Measurements from ENCODE around the gene ZBED6. TPM values are rescaled to one million over a fixed set of nuclear protein-coding genes. Genes with fewer than 3 reads are reported as not detected.
"Not testable (repeated sequence)": the region's sequence is repeated elsewhere in the genome, so short reads cannot be mapped to it uniquely, and the experiment has no call there.

ZBED6 gene
- total RNA-seq, 2 donors from 2014 or later = 19.1 to 31.2 TPM

GRCh38 chr1:203828002-203828401, 32.6 kb downstream of the ZBED6 start:
- ATAC-seq (ENCODE audit: insufficient number of reproducible peaks, low FRiP score, low read depth) (no peak), DNase-seq (ENCODE audit: low spot score) (no peak)
- peaks cover 14 to 20% of the 10 kb centered on the region in 2 donors for H3K4me1 ChIP-seq (ENCODE audit: control insufficient read depth in 1 of 2, low read depth in 2 of 2)
- H3K27ac ChIP-seq = peak overlapping the region in 1 of 2 donors; percentile 53
- H3K36me3 ChIP-seq = peaks cover 28% of the 10 kb centered on the region
- H3K27me3 ChIP-seq (replicated peaks; ENCODE audit: insufficient read depth) = no peaks in the 10 kb centered on the region
- no peaks in the 10 kb centered on the region for H3K9me3 ChIP-seq
- H3K4me3 ChIP-seq = no peak overlapping the region
- TF ChIP-seq CTCF (IDR thresholded peaks at IDR 0.05) = no peak

DNA sequence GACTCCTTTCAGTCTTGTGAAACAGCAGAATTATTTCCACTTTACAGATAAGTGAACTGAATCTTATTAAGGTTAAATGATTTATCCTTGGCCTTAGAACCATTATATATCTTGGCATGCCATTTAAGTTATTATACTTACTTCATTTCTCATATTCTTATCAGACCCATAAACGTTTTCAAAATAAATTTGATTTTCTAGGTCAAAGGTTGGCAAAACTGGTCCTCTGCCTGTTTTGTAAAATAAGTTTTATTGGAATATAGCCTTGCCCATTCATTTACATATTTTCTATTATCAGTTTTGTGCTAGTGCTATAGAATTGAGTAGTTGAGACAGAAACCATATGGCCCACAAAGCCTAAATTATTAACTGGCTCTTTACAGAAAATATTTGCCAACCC, 33.1 kb downstream of the ZBED6 start:
- Histone ChIP-seq H3K4me3 (no peak overlapping the region), H3K27ac (peak overlapping the region; percentile 53 to 57), H3K9me3 (no peaks in the 10 kb centered on the region), H3K36me3 (peaks cover 30% of the 10 kb centered on the region), H3K27me3 (replicated peaks; ENCODE audit: insufficient read depth) (no peaks in the 10 kb centered on the region), H3K4me1 (ENCODE audit: control insufficient read depth in 1 of 2, low read depth in 2 of 2) (peaks cover 14 to 20% of the 10 kb centered on the region in 2 donors)
- DNase-seq (ENCODE audit: low spot score) (no peak), ATAC-seq (ENCODE audit: insufficient number of reproducible peaks, low FRiP score, low read depth) (no peak)
- TF ChIP-seq CTCF (IDR thresholded peaks at IDR 0.05) = no peak

GRCh38 chr1:203829247-203829646, 33.8 kb downstream of the ZBED6 start:
- not testable (repeated sequence) for ATAC-seq (ENCODE audit: insufficient number of reproducible peaks, low FRiP score, low read depth)

DNA sequence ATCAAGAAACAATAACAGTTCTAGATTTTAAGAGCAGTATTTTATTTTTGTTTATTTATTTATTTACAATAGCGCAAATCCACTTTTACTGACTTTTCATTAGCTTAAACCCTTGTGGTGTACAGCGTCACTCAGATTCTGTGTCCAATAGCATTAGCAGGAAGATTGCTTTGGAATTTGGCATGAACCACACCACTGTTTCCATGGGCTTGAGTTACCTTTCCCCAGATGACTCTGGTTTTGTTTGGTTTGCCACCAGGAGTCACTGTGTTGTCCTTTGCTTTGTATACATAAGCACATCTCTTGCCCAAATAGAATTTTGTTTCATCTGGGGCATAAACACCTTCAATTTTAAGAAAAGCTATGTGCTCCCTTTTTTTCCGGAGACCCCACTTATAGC, 40.1 kb downstream of the ZBED6 start:
- ATAC-seq (ENCODE audit: insufficient number of reproducible peaks, low FRiP score, low read depth) = no peak
- peaks cover 56% of the 10 kb centered on the region for H3K36me3 ChIP-seq

More at GRCh38 chr1:203829247-203829646, 33.8 kb downstream of the ZBED6 start:
- DNase-seq (ENCODE audit: low spot score); H3K27me3 ChIP-seq (replicated peaks; ENCODE audit: insufficient read depth); H3K9me3 ChIP-seq: not testable (repeated sequence)
- Histone ChIP-seq H3K4me3 (peak overlapping the region; percentile 31), H3K36me3 (peaks cover 35% of the 10 kb centered on the region), H3K4me1 (ENCODE audit: control insufficient read depth in 1 of 2, low read depth in 2 of 2) (peaks cover 14 to 20% of the 10 kb centered on the region in 2 donors), H3K27ac (peak overlapping the region; percentile 53 to 57)

GRCh38 chr1:203839081-203839480, 43.7 kb downstream of the ZBED6 start:
- ATAC-seq (ENCODE audit: insufficient number of reproducible peaks, low FRiP score, low read depth) = no peak

More for the DNA sequence above, 40.1 kb downstream of the ZBED6 start:
- Histone ChIP-seq H3K4me1 (ENCODE audit: control insufficient read depth in 1 of 2, low read depth in 2 of 2) (peaks cover 0 to 9% of the 10 kb centered on the region in 2 donors), H3K27ac (no peak overlapping the region), H3K4me3 (no peak overlapping the region), H3K9me3 (no peaks in the 10 kb centered on the region), H3K27me3 (replicated peaks; ENCODE audit: insufficient read depth) (no peaks in the 10 kb centered on the region)
- DNase-seq (ENCODE audit: low spot score) = no peak
- no peak for TF ChIP-seq CTCF (IDR thresholded peaks at IDR 0.05)

More at GRCh38 chr1:203839081-203839480, 43.7 kb downstream of the ZBED6 start:
- H3K9me3 ChIP-seq = no peaks in the 10 kb centered on the region
- H3K4me3 ChIP-seq = no peak overlapping the region
- H3K27ac ChIP-seq = no peak overlapping the region
- no peaks in the 10 kb centered on the region for H3K27me3 ChIP-seq (replicated peaks; ENCODE audit: insufficient read depth)
- TF ChIP-seq CTCF (IDR thresholded peaks at IDR 0.05) = no peak
- peaks cover 39% of the 10 kb centered on the region for H3K36me3 ChIP-seq
- peaks cover 0 to 9% of the 10 kb centered on the region in 2 donors for H3K4me1 ChIP-seq (ENCODE audit: control insufficient read depth in 1 of 2, low read depth in 2 of 2)
- no peak for DNase-seq (ENCODE audit: low spot score)
